Upper lobe of left lung (tissue), 4 donors: ENCODE results near the gene NHS.

Experiments used
- EP300 ChIP-seq, 4 donors: sonication (generic); formaldehyde crosslinking; IDR thresholded peaks; one replicate each; pipeline ENCODE4 v1.5.1; 2017; ENCODE audit warnings: antibody characterized with exemption in 4 of 4, control low read depth in 2 of 4
- POLR2A ChIP-seq, 4 donors: fragments of 450-650 bp; IDR thresholded peaks; one replicate each; pipeline ENCODE4 v1.5.1; 2016 to 2017; ENCODE audit warnings: antibody characterized with exemption in 4 of 4, mild to moderate bottlenecking in 2 of 4
- POLR2AphosphoS5 ChIP-seq, 2 donors: sonication (generic); formaldehyde crosslinking; IDR thresholded peaks; one replicate each; pipeline ENCODE4 v1.5.1; 2017; ENCODE audit warnings: antibody characterized with exemption in 2 of 2
- TF ChIP-seq, protein P1 (sequence below), 6 experiments: fragments of 450-650 bp in 4 of 6; fragments of 200-600 bp in 2 of 6; sonication (generic) in 2 of 6; IDR thresholded peaks; one replicate each; pipeline ENCODE4 v1.5.1; 2016 to 2019; ENCODE audit warnings: antibody characterized with exemption in 6 of 6

DNA sequence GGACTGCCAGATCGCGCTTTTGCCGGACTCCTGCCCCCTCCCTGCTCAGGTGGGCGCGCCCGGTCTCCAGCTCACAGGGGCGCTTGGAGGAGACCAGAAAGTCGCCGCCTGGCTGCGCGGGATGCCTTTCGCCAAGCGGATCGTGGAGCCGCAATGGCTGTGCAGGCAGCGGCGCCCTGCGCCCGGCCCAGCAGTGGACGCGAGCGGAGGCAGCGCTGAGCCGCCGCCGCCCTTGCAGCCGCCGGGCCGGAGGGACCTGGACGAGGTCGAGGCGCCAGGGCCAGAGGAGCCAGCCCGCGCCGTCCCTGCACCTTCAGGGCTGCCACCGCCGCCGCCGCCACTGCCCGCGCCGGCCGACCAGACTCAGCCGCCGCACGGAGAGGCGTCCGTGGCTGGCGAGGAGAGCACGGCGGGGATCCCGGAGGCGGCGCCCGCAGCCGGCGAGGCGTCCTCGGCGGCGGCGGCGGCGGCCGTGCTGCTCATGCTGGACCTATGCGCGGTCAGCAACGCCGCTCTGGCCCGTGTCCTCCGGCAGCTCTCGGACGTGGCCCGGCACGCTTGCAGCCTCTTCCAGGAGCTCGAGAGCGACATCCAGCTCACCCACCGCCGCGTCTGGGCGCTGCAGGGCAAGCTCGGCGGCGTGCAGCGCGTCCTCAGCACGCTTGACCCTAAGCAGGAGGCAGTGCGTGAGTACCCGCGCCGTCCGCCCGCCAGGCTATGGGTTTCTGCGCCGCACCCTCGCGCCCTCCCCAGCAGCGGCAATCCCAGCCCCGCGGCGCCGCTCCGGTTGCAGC lies 834 bp downstream of the NHS start:
- TF ChIP-seq POLR2AphosphoS5 (IDR thresholded peaks at IDR 0.05) (no peak), EP300 (IDR thresholded peaks at IDR 0.05) (no peak), POLR2A (IDR thresholded peaks at IDR 0.05) (no peak)
- TF ChIP-seq, protein P1, sequence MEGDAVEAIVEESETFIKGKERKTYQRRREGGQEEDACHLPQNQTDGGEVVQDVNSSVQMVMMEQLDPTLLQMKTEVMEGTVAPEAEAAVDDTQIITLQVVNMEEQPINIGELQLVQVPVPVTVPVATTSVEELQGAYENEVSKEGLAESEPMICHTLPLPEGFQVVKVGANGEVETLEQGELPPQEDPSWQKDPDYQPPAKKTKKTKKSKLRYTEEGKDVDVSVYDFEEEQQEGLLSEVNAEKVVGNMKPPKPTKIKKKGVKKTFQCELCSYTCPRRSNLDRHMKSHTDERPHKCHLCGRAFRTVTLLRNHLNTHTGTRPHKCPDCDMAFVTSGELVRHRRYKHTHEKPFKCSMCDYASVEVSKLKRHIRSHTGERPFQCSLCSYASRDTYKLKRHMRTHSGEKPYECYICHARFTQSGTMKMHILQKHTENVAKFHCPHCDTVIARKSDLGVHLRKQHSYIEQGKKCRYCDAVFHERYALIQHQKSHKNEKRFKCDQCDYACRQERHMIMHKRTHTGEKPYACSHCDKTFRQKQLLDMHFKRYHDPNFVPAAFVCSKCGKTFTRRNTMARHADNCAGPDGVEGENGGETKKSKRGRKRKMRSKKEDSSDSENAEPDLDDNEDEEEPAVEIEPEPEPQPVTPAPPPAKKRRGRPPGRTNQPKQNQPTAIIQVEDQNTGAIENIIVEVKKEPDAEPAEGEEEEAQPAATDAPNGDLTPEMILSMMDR (IDR thresholded peaks at IDR 0.05): no peak
